HepG2 (cell line): Measurements from ENCODE around the gene ARFGAP3.

Experiments used
- IRF9 ChIP-seq: sonication (generic); formaldehyde crosslinking; IDR thresholded peaks from 2 replicates; pipeline ENCODE4 v1.8.0; 2022; ENCODE audit warnings: missing genetic modification reagents, mild to moderate bottlenecking, borderline replicate concordance
- NR2C2 ChIP-seq: sonication (generic); formaldehyde crosslinking; IDR thresholded peaks from 2 replicates; pipeline ENCODE4 v1.4.0; 2020; ENCODE audit warnings: missing genetic modification reagents, mild to moderate bottlenecking, moderate library complexity, borderline replicate concordance
- PAXIP1 ChIP-seq: sonication (generic); formaldehyde crosslinking; conservative IDR thresholded peaks from 2 replicates; pipeline ENCODE4 v1.4.0; 2020; ENCODE audit warnings: mild to moderate bottlenecking, missing genetic modification reagents, moderate library complexity
- PBX2 ChIP-seq: IDR thresholded peaks from 2 replicates; pipeline ENCODE4 v1.6.1; 2016; ENCODE audit warnings: control low read depth
- RXRB ChIP-seq: IDR thresholded peaks from 2 replicates; pipeline ENCODE4 v1.6.1; 2016; ENCODE audit warnings: borderline replicate concordance, missing genetic modification reagents, missing compliant biosample characterization
- SP2 ChIP-seq: sonication (generic); formaldehyde crosslinking; IDR thresholded peaks from 2 replicates; pipeline ENCODE4 v1.5.1; 2020; ENCODE audit warnings: mild to moderate bottlenecking, missing genetic modification reagents
- USF2 ChIP-seq, 2 experiments: sonication (generic) in 1 of 2; formaldehyde crosslinking in 1 of 2; IDR thresholded peaks; 2 replicates each; pipeline versions ENCODE4 v1.5.1 to v1.6.1; 2011 to 2020; ENCODE audit warnings: borderline replicate concordance in 1 of 2, low read depth in 1 of 2, low read length in 1 of 2, mild to moderate bottlenecking in 1 of 2, missing genetic modification reagents in 1 of 2, moderate library complexity in 1 of 2
- ZNF337 ChIP-seq: sonication (generic); formaldehyde crosslinking; IDR thresholded peaks from 2 replicates; pipeline ENCODE4 v1.5.1; 2020; ENCODE audit warnings: missing genetic modification reagents, low read depth, mild to moderate bottlenecking, borderline replicate concordance
- ZNF33A ChIP-seq: sonication (generic); formaldehyde crosslinking; IDR thresholded peaks from 2 replicates; pipeline ENCODE4 v1.5.1; 2020; ENCODE audit warnings: missing genetic modification reagents, mild to moderate bottlenecking, moderate library complexity, borderline replicate concordance
- ZNF562 ChIP-seq: sonication (generic); formaldehyde crosslinking; IDR thresholded peaks from 2 replicates; pipeline ENCODE4 v1.8.0; 2022; ENCODE audit warnings: missing genetic modification reagents, borderline replicate concordance
- ZNF781 ChIP-seq: sonication (generic); formaldehyde crosslinking; IDR thresholded peaks from 2 replicates; pipeline ENCODE4 v1.5.1; 2020; ENCODE audit warnings: borderline replicate concordance, mild to moderate bottlenecking, missing genetic modification reagents; ENCODE audit errors: not compliant biosample characterization
- ZSCAN20 ChIP-seq: sonication (generic); formaldehyde crosslinking; IDR thresholded peaks from 2 replicates; pipeline ENCODE4 v1.4.0; 2020; ENCODE audit warnings: missing genetic modification reagents, mild to moderate bottlenecking, borderline replicate concordance

- TF ChIP-seq SP2 (CRISPR knock-in tag) (no peak), PAXIP1 (CRISPR knock-in tag) (no peak), USF2 (IDR thresholded peaks at IDR 0.05; ENCODE audit: low read depth, low read length) (no peak), USF2 (CRISPR knock-in tag; IDR thresholded peaks at IDR 0.05; ENCODE audit: borderline replicate concordance) (no peak), ZSCAN20 (CRISPR knock-in tag) (no peak), ZNF781 (CRISPR knock-in tag) (no peak), IRF9 (CRISPR knock-in tag) (no peak), PBX2 (CRISPR knock-in tag) (no peak), NR2C2 (CRISPR knock-in tag) (no peak), ZNF33A (no peak), RXRB (CRISPR knock-in tag) (no peak), ZNF562 (no peak), ZNF337 (CRISPR knock-in tag) (no peak)
These were observed 15.6 kb downstream of the ARFGAP3 start for GRCh38 chr22:42841444-42841843.
